Colon (tissue), 2 donors: ENCODE measurements around the gene FASTKD3.

ENCODE experiments used
- FAIRE-seq: peaks from 2 replicates; lab custom pipeline; 2012; peaks lifted over from hg19 to GRCh38; lab: Jason Lieb, UNC
- donor health status: control.
- donor health status: control.

The FASTKD3 gene

DNA sequence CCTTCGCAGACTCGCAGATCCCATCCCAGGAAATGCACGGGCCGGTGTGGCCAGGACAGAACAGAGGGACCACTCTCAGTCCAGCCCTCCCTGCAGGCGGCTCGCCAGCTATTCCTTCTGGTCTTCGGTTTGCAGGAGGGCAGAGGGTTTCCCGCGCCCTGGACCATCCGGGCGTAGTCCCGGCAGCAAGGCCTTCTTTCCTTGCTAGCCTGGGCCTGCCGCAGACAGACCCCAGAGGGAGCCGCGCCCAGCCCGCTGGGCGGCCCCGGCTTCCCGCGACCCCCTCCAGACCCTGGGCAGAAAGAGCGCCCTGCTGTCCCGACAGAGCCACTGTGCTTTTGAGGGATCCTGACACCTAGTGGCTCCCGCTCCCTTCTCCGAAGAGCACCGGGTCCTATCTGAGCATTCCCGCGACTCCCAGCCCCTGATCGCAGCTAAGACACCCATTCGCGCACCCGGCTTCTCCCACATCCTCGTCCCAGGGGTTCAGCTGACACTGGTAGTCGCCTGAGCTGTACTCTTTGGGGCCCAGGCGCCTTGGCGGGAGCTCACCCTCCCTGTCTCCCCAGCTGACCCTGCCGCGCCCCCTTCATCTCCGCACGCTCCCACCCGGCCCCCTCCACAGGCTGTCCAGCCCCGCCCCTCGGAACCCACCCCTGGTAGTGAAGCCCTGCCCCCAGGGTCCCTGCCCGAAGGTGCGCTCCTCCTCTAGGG, 19.0 kb downstream of the FASTKD3 start:
- no peak for FAIRE-seq

DNA sequence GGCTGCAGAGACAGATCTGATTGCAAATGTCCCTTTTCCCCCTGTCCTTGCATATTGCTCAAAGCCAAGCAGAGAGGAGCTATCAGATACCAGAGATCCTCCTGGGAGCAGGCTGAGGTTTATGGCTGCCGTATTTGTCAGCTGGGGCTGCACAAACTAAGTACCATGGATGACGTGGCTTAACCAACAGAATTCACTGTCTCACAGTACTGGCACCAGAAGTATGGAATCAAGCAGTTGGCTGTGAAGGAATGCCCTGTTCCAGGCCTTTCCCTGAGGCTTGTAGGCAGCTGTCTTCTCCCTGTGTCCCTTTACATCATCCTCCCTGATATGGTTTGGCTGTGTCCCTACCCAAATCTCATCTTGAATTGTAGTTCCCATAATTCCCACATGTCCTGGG, 20.5 kb downstream of the FASTKD3 start:
- FAIRE-seq: no peak

DNA sequence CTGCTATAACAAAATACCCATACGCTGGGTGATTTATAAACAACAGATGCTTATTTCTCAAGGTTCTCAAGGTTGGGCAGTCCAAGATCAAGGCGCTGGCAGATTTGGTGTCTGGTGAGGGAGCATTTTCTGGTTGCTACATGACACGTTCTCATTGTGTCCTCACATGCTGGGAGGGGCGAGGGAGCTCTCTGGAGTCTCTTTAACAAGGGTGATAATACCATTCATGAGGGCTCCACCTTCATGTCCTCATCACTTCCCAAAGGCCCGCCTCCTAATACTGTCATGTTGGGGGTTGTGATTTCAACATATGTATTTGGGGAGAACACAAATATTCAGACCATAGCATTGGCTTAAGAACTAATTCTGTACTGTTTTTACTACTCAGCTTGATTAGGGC, 22.5 kb downstream of the FASTKD3 start:
- FAIRE-seq: no peak

DNA sequence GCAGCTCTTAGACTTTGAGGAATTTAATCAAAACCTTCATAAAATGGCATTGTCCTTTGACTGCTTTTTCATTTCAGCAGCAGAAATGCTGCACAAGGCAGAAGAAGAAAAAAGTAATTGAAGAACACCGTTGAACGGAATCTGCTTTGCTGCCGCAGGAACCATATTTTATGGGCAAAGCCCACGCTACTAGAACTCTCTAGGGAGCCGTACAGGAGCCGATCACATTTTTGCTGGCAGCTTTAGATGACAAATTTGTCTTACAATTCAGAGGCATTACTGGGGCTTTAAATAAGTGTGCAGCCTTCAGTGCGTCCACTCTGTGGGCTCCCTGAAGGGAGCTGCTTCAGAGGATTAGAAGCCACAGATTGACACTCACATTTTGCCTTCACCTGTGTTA, 23.3 kb downstream of the FASTKD3 start:
- FAIRE-seq: no peak

DNA sequence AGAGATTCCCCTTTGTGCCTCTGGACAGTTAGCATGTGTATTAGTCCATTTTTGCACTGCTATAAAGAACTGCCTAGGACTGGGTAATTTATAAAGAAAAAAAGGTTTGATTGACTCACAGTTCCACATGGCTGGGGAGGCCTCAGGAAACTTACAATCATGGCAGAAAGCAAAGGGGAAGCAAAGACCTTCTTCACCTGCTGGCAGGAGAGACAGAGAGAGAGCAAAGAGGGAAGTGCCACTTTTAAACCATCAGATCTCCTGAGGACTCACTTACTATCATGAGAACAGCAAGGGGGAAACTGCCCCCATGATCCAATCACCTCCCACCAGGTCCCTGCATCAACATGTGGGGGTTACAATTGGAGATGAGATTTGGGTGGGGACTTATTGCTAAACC, 23.9 kb downstream of the FASTKD3 start:
- no peak for FAIRE-seq

DNA sequence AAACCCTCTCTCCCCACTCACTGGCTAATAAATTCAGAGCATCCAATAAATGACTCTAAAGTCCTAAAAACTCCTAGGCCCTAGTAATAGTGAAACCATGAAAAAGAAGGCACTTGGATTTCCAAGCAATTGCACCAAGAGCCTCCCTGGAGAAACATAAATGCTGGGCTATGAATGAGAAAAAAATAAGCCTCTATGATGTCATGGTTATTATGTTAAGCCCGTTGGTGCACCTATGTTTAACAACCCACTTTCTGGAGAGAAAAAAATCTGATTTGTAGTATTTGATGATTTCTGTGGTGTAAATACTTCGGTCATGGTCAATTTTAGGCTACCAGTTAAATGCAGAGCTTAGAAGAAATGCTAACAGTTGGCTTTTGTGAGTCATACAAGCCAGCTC, 26.3 kb downstream of the FASTKD3 start:
- FAIRE-seq: no peak

DNA sequence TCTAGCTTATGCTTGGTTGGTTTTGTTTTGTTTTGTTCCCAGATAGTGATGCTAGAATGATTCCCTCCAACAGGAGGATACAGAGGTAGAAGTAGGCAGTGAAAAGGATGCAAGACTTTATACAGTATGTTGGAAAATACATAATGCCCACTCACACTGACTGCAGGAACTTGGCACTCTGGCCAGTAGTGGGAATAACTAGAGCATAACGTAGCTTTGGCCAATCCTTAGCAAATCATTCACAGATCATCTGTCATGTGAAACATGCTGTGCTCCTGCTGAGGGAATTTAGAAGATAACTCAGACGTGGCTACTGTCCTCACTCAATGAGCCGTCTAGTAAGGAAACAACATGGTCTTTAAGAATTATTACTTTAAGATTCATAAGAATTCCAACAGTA, 31.4 kb downstream of the FASTKD3 start:
- no peak for FAIRE-seq

DNA sequence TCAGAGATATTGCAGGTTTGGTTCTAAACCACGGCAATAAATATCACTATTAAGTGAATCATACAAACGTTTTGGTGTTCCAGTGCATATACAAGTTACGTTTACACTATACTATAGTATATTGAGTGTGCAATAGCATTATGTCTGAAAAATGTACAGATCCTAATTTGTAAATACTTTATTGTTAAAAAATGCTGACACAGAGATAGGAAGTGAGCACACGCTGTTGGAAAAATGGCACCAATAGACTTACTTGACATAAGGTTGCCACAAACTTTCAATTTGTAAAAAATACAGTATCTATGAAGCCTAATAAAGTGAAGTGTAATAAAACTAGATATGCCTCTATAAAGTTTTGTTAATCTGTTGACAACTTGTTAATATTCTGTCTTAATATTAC, 33.8 kb downstream of the FASTKD3 start:
- no peak for FAIRE-seq

DNA sequence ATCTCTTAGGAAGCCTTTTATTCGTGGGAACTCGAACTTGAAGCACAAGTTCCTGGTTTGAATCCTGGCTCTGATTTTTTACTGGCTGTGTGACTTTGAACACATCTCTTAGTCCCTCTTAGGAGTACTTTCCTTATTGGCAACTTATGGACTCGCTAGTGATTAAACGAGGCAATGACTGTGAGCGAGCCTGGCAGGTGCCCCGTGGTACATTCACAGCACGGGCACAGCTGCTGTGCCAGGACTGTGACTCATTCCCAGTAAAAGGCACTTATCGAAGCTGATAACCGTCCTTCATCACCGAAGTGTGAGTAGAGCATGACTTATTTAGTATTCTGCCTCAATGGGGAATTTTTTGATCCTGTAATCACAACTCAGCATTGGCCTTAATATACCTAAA, 40.6 kb downstream of the FASTKD3 start:
- no peak for FAIRE-seq

DNA sequence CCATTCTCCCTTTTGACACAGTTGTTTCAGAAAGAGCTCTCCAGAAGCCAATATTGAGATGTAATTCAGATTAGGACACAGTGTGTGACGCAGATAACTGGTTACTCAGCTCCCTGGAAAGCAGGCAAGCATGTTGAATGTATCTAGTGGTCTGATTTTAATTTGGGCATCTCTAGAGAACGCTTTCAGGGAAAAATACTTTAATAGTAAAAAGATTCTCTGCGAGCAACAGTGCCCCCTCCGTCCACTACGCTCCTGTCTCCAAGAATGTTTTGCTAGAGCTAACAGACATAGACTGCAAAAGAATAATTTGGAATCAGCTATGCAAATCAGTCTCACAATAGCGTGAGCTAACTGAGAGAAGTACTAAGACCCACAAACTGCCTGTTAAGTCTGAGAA, 41.2 kb downstream of the FASTKD3 start:
- no peak for FAIRE-seq

DNA sequence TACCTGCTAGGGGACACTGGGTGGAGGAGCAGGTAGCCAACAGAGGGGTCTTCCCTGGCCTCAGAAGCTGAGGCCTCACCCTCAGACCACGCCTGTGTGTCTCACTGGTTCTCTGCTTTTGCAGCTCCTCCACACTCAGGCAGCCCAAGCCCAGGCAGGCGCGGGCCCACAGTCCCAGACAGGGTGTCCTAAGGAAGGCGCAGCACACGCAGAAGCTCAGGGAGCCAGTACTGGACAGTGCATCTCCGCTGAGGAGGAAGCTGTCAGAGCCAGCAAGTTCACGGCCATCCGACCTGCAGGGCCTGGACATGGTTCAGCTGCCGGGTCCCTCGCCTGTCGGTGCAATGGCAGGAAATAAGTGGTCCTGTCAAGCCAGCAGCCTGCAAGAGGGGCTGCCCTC, 43.2 kb downstream of the FASTKD3 start:
- no peak for FAIRE-seq

DNA sequence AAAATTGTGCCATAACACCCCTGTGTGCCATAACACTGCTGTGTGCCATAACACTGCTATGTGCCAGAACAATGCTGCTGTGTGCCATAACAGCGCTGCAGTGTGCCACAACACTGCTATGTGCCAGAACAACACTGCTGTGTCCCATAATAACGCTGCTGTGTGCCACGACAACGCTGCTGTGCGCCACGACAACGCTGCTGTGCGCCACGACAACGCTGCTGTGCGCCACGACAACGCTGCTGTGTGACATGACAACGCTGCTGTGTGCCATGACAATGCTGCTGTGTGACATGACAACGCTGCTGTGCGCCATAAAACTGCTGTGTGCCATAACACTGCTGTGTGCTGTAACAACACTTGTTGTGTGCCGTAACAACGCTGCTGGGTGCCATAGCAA, 43.8 kb downstream of the FASTKD3 start:
- FAIRE-seq: no peak

DNA sequence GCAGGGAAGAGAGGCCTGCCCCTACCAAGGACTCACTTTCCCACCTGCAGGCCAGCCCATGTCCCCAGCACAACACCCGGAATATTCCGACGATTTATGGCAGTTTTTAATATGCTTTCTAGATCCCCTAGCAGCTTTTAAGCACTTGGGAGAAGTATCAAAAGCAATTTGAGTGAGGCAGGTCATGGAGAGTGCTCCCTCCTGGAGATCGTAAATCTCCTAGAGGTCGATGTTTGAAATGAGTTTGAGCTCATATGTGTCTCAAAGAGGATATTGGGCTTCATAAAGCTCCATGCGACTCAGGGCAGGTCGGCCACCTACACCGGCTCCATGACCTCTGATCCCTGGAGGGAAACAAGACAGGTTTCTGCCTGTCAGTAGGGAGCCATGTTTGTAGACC, 45.2 kb downstream of the FASTKD3 start:
- FAIRE-seq: no peak

DNA sequence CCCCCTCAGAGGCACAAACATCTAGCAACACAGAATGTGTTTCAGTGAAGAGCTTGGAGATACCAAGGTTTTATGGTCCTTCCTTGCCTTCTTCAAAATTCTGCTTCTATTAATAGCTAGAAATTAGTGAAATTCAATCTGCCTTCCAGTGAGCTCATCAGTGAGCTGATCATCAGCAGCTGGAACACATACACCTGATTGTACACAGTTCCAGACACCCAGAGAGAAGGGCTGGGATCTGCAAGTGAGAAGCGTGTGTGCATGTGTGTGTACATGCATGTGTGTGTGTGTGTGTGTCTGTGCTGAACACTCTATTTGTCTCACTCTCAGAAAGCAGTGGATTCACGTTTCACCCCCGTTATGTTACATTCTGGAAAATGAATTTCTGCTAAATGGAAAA, 46.4 kb downstream of the FASTKD3 start:
- no peak for FAIRE-seq

DNA sequence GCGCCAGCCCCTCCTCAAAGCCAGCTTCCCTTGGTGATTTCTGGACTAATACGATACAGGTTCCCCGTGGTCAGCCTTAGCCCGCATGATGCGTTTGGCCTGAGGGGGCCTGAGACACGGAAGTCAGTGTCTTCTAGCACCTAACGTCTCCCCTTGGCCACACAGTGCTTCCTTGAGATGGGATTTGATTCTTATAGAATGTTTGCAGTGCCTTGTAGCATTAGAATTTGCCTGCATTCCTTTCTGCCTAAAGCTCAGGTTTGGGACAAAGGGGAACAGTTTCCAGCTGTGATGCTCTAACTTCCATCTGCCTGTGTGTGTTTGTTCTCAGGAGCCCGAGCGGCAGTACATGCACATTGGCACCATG, 52.3 kb downstream of the FASTKD3 start:
- no peak for FAIRE-seq

DNA sequence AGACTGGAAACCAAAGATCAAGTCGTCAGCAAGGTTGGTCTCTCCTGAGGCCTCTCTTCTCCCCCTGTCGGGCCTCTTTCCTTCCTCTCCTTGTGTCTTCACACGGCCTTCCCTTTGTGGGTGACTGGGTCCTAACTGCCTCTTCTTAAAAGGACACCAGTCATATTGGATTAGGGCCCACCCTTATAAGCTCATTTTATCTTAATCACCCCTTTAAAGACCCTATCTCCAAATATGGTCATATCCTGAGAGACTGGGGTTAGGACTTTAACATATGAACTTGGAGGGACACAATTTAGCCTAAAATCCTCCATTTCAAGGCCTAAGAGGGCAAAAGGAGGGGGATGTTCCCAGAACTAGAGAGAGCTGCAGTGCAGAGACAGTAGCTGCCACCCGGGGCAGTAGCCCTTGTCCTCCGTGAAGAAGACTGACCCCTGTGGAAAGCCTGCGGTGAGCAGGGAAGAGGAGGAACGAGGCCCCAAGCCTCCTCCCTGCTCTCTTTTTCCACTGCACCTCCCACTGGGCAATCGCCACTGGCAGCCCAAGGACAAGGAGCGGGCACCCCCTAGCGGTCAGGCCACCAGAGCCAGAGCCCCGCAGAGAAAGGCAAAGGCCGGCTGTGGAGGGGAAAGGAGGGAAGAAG, 52.8 kb downstream of the FASTKD3 start:
- FAIRE-seq: no peak

DNA sequence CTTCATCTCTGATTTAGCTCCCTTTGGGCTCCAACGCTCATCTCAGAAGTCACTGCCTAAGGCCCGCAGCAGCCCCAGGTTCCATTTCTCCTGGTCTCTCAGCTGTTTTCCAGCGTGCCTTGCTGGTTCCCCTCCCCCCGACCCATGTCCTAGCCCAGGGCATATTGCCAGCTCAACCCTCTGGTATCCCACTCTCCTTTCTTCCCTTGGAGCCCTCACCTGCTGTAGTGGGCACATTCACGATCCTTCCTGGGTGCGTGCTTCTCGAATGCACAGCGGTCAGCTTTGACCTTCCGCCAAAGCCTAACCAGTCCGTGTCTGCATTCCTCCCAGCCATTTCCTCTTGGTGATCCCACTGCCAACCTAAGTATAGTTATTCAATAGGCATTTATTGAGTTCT, 54.0 kb downstream of the FASTKD3 start:
- FAIRE-seq: no peak

DNA sequence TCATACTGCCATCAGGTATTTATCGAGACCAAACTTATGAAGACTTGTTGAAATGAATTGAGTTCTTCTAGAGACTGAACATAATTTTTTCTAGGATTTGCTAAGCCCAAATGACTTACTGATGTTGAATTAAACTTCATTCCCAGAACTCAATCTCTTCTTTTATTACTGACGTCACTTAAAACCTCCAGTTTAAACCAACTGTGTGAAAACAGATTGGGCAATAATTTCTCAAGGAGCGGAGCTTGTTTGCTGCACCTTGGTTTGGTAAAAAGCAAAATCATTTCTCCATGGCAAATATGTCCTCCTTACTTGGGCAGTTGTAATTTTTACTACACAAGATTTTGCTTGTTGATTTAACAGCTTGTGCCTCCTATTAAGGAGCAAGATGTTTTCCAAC, 55.3 kb downstream of the FASTKD3 start:
- FAIRE-seq: no peak

DNA sequence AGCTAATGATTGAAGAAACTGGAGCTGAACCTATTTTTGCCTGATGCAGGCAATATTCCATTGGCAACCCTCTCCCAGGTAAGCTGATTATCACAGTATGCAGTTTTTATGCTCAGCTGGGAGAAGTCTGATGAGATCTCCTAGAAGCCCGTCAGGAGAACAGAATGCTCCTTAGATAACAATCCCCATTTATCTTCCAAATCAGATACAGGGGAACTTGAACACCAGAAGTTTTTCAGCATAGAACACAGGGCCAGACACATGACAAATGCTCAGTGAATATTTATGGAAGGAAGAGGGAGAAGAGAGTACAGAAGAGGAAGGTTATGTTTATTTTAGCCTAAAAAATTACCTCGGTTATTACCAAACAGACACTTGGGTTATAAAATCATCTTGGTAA, 55.8 kb downstream of the FASTKD3 start:
- no peak for FAIRE-seq

DNA sequence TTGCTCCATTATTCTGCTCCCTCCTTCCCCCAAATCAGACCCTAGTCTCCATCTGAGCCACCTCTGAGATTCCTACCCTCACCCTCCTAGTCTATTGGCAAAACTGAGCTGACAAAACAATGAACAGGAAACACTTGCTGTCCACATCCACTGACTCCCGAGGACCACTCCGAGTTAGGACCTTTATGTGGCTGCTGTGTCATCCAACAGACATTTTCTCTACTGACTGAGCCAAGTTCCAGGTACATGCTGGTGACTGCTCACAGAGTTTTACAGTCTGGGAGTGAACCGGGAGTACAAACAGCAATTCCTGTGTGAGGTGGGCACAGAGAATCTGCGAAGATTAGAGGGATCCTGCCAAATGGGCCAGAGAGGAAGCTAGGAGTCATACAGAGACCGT, 57.1 kb downstream of the FASTKD3 start:
- FAIRE-seq: no peak
